Right cardiac atrium (tissue), 5 donors: ENCODE results near the gene PRMT7. TPM values are rescaled to one million over a fixed set of nuclear protein-coding genes. Genes with fewer than 3 reads are reported as not detected.

Experiments used
- ATAC-seq, 2 donors: fragments of 200-7000 bp; cut with Tn5 transposase; one replicate each; pipeline versions ENCODE4 v1.8.0 to v1.9.1; 2020; ENCODE audit warnings: moderate library complexity in 2 of 2, mild to moderate bottlenecking in 1 of 2
- DNase-seq, 3 donors: peaks; one replicate each; pipeline ENCODE4 v3.0.0-alpha.2; 2020
- H3K27ac ChIP-seq: one replicate; pipeline ENCODE4 v1.5.1; 2013; ENCODE audit warnings: mild to moderate bottlenecking, low read length, control low read depth, moderate library complexity
- H3K27me3 ChIP-seq: one replicate; pipeline ENCODE4 v1.6.1; 2013; ENCODE audit not compliant: control insufficient read depth, insufficient read depth
- H3K4me1 ChIP-seq: one replicate; pipeline ENCODE4 v1.6.1; 2013; ENCODE audit warnings: low read length; ENCODE audit not compliant: control insufficient read depth, insufficient read depth
- H3K4me3 ChIP-seq: one replicate; pipeline ENCODE4 v1.5.1; 2013; ENCODE audit warnings: low read length, control low read depth
- H3K9me3 ChIP-seq: one replicate; pipeline ENCODE4 v1.6.1; 2013; ENCODE audit warnings: low read length; ENCODE audit not compliant: control insufficient read depth
- WGBS: extraction: QIAGEN DNeasy Blood & Tissue Kit; methylation state at CpG from one replicate; pipeline ENCODE4 v1.1.7; 2013; 5-methylcytosine and 5-hydroxymethylcytosine counted together
- intact Hi-C, 4 donors: fragments of 100-400 bp; cut with DNase I; formaldehyde crosslinking; loops; one replicate each; pipeline versions ENCODE4 v1.11.0 to v1.14.0; 2022 to 2023
- polyA plus RNA-seq: library from polyadenylated mRNA; stranded (reverse); fragments of 200-250 nt; gene quantifications from one replicate; pipeline ENCODE4 v1.2.3, GENCODE V29; 2013
- total RNA-seq, 4 donors: library from RNA; stranded (reverse); fragmentation: NEBNext Ultra II Directional; extraction: Animal tissue kit (Norgen Biotek cat#: 25700); gene quantifications; one replicate each; pipeline ENCODE4 v1.2.1, GENCODE V29; 2021
- donor health status: healthy with polysubstance abuse.
- donor health status: DM: no; HTN: yes; CAD: no.
- donor health status: DM: no; HTN: no; CAD: no.
- donor health status: DM: no; HTN: yes; CAD: no; lungs with severe emphysema.
- donor health status: DM: yes; HTN: yes; CAD: no.

PRMT7 gene
- total and polyA plus RNA-seq, 5 donors: 20.8 to 34.7 (median 34.5) TPM

DNA sequence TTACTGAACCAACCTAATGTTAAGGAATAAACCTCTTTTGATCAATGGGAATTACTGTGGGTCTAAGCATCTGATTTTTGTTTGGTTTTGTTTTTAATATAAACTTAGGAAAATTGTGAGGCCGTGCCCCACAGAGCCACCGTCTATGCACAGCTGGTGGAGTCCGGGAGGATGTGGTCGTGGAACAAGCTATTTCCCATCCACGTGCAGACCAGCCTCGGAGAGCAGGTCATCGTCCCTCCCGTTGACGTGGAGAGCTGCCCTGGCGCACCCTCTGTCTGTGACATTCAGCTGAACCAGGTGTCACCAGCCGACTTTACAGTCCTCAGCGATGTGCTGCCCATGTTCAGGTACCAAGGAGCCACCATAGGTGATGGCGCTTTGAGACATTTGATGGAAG is 28.4 kb downstream of the PRMT7 start:
- Histone ChIP-seq H3K27ac (no peak overlapping the region), H3K4me3 (no peak overlapping the region), H3K4me1 (no peaks in the 10 kb centered on the region), H3K27me3 (no peaks in the 10 kb centered on the region), H3K9me3 (no peaks in the 10 kb centered on the region)
- no peak for ATAC-seq
- intact Hi-C loops: no loop called here
- 92% methylated on average over 13 of the region's 13 CpGs for WGBS
- no peak for DNase-seq

GRCh38 chr16:68342620-68343019 is 31.8 kb downstream of the PRMT7 start:
- Histone ChIP-seq H3K4me1 (no peaks in the 10 kb centered on the region), H3K27ac (no peak overlapping the region), H3K27me3 (no peaks in the 10 kb centered on the region), H3K4me3 (no peak overlapping the region), H3K9me3 (no peaks in the 10 kb centered on the region)
- no peak for DNase-seq
- no peak for ATAC-seq
- intact Hi-C loops: no loop called here
- WGBS: 90% methylated on average over 7 of the region's 7 CpGs

GRCh38 chr16:68343137-68343536 is 32.3 kb downstream of the PRMT7 start:
- no peak overlapping the region for H3K4me3 ChIP-seq
- no peaks in the 10 kb centered on the region for H3K9me3 ChIP-seq
- no peak for DNase-seq
- no peak overlapping the region for H3K27ac ChIP-seq
- intact Hi-C loops: no loop called here
- H3K27me3 ChIP-seq: no peaks in the 10 kb centered on the region
- H3K4me1 ChIP-seq: no peaks in the 10 kb centered on the region
- 96% methylated on average over 7 of the region's 7 CpGs for WGBS
- no peak for ATAC-seq

DNA sequence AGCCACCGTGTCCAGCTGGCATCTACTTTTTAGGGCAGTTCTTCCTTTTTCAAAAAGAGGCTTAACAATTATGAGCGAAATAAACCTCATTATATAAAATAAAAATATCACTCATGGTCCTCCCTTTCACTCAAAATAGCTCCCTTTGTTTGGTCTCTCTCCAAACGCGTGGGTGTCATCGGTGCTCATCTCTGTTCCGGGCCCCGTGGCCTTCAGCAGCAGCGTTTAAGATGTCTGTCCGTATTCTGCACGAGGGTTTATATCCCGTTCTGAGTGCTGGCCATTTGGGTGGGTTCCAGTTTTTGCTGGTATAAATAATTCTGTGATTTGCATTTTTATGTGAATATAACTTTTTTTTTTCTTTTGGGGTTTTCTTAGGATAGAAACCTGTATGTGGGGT is 33.4 kb downstream of the PRMT7 start:
- peak in 1 of 2 donors; percentile 53 for ATAC-seq

DNA sequence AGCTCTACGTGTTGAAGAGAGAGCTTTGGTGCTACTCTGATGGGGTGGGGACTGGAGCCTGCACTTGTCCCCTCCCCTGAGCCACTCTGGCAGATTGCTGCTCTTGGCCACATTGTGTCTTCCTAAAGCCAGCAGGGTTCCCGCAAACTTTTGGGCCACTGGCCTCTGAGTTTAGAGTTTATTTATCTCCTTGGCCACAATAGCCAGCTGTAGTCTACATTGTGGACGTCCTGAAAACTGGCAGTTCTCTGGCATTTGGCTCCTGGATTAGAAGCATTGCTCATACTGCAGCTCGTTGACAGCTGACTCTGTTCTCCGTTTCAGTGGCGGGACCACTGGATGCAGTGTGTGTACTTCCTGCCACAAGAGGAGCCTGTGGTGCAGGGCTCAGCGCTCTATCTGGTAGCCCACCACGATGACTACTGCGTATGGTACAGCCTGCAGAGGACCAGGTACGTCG is 34.6 kb downstream of the PRMT7 start:
- DNase-seq: no peak
- intact Hi-C loops: no loop called here

More for the DNA sequence above, 33.4 kb downstream of the PRMT7 start:
- no peaks in the 10 kb centered on the region for H3K4me1 ChIP-seq
- intact Hi-C loops: no loop called here
- H3K4me3 ChIP-seq: no peak overlapping the region
- DNase-seq: peak in 1 of 3 donors; percentile 67
- 39% methylated on average over 11 of the region's 11 CpGs for WGBS
- no peaks in the 10 kb centered on the region for H3K27me3 ChIP-seq
- no peaks in the 10 kb centered on the region for H3K9me3 ChIP-seq
- no peak overlapping the region for H3K27ac ChIP-seq

DNA sequence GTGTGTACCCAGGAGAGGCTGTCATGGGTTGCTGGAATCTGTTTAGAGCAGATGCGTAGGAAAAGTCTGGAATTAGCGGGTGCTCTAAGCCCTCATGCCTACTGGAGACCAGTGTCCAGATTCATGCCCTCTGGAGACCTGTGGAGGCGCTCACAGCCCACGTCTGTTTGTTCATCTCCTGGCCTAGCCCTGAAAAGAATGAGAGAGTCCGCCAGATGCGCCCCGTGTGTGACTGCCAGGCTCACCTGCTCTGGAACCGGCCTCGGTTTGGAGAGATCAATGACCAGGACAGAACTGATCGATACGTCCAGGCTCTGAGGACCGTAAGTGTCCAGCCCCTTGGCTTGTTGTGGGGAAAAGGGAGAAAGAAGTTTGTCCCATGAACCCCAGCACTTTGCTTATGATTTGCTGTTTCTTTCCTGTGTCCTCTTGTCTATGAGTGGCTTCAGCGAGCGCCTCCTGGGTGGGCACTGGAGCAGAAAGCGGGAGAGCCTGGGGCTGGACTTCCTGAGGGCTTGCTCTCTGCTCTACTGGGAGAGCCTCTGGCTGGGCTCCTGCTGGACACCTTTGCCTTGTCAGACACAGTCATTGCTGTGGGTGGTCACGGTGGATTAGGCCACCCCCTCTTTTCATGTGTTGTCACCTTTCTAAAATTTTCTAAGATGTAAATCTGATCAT is 35.3 kb downstream of the PRMT7 start:
- no peaks in the 10 kb centered on the region for H3K9me3 ChIP-seq
- H3K4me3 ChIP-seq: no peak overlapping the region
- intact Hi-C loops: no loop called here
- H3K4me1 ChIP-seq: no peaks in the 10 kb centered on the region
- no peaks in the 10 kb centered on the region for H3K27me3 ChIP-seq
- ATAC-seq (no peak), DNase-seq (no peak)
- H3K27ac ChIP-seq: no peak overlapping the region
- 95% methylated on average over 16 of the region's 16 CpGs for WGBS

More for the DNA sequence above, 34.6 kb downstream of the PRMT7 start:
- Histone ChIP-seq H3K9me3 (no peaks in the 10 kb centered on the region), H3K27me3 (no peaks in the 10 kb centered on the region), H3K4me1 (no peaks in the 10 kb centered on the region), H3K27ac (peak overlapping the region; percentile 38), H3K4me3 (no peak overlapping the region)
- WGBS: 60% methylated on average over 11 of the region's 11 CpGs
- ATAC-seq: peak; percentile 52 to 65

DNA sequence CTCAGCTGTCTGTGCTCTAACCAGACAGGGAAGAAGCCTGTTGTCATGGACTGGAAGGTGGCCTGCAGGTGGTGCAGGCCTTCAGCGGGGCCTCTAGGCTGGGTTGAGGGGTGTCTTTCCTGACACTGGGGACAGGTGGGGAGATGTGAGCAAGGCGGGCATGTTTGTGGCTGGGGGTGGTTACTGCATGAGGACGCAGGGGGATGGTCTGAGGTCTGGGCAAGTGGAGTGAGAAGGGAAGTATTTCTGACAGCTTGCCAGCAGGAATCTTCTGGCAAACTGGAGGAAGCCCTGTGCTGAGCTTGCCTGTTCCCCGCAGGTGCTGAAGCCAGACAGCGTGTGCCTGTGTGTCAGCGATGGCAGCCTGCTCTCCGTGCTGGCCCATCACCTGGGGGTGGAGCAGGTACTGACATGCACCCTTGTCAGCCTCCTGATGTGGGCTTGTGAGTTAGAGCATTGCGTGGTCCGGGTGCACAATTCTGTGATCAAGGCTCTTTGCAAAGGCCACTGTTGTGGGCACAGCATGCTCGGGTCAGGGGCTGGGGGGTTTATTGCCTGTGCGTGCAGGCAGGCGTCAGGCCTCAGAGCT is 36.2 kb downstream of the PRMT7 start:
- no peak overlapping the region for H3K27ac ChIP-seq
- intact Hi-C loops: no loop called here
- no peak overlapping the region for H3K4me3 ChIP-seq
- H3K4me1 ChIP-seq: no peaks in the 10 kb centered on the region
- DNase-seq: no peak
- no peaks in the 10 kb centered on the region for H3K9me3 ChIP-seq
- H3K27me3 ChIP-seq: no peaks in the 10 kb centered on the region
- 90% methylated on average over 12 of the region's 12 CpGs for whole genome bisulfite sequencing
- ATAC-seq: no peak

DNA sequence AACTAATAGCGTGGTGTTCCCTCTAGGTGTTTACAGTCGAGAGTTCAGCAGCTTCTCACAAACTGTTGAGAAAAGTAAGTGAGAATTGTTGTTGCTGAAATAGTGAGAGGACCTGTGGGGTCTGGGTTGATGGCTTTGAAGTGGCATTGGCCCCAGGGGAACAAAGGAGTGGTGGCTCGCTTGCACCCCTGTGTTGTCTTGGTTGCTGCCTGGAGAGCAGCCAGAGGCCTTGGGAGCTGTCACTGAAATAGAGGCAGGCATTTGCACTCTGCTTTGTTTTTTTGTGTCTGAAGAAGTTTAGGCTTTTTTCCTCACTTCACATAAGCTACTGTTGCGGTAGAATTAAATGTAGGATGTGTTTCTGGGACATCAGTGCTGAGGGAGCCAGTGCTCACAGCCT is 36.8 kb downstream of the PRMT7 start:
- no peak for DNase-seq
- intact Hi-C loops: no loop called here
- WGBS: 80% methylated on average over 4 of the region's 4 CpGs
- Histone ChIP-seq H3K27ac (no peak overlapping the region), H3K27me3 (no peaks in the 10 kb centered on the region), H3K4me3 (no peak overlapping the region), H3K9me3 (no peaks in the 10 kb centered on the region), H3K4me1 (no peaks in the 10 kb centered on the region)
- no peak for ATAC-seq

DNA sequence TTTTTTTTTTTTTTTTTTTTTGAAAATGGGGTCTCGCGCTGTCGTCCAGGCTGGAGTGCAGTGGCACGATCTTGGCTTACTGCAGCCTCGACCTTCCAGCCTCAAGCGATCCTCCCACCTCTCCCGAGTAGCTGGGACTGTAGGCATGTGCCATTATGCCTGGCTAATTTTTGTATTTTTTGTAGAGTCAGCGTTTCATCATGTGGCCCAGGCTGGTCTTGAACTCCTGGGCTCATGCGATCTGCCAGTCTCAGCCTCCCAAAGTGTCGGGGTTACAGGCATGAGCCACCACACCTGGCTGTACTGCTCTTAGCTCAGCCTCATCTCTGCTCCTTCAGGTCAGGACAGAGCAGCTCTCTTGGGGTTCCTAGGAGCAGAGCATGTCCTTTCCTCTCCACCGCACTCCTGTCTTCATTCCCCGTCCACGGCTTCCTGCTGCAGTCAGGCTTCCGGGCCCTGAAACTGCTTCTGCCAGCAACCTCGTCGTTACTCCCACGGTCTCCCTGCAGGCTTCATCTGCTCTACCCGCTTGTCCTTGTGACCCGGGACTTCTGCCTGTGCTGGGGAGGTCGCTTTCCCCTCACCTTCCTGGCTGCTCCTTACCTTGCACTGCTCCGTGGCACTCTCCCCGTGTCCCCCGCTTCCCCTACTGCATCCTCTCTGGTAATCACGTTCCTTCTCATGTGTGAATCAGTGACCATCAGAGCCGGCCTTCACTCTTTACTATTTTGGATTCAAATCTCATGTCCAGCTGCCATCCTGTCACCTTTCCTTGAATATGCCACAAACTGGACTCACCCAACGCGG is 38.0 kb downstream of the PRMT7 start:
- H3K4me1 ChIP-seq: no peaks in the 10 kb centered on the region
- no peaks in the 10 kb centered on the region for H3K27me3 ChIP-seq
- 88% methylated on average over 27 of the region's 27 CpGs for WGBS
- H3K27ac ChIP-seq: no peak overlapping the region
- no peak for DNase-seq
- intact Hi-C loops: no loop called here
- no peak for ATAC-seq
- H3K9me3 ChIP-seq: no peaks in the 10 kb centered on the region
- no peak overlapping the region for H3K4me3 ChIP-seq

DNA sequence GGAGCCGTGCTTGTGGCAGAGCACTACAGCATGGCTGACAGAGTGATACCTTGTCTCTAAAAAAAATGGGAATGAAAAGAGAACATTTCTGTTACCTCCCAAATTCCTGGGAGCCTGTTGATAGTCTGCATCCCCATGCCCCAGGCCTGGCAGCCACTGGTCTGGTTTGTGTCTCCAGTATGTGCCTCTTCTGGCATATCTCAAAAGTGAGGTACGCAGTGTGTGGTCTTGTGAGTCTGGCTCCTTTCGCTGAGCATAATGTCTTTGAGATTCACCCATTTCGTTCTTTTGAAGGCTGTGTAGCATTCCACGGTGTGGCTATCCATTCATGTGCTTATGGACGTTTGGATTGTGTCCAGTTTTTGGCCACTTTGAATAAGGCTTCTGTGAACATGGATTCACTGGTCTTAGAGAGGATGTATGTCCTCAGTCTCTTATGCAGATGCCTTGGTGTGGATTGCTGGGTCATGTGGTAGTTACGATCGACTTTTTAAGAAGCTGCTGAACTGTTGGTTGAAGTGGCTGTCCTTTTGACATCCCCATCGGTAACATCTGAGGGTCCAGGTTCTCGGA is 39.1 kb downstream of the PRMT7 start:
- ATAC-seq (no peak), DNase-seq (no peak)
- no peaks in the 10 kb centered on the region for H3K9me3 ChIP-seq
- H3K27me3 ChIP-seq: no peaks in the 10 kb centered on the region
- H3K4me1 ChIP-seq: no peaks in the 10 kb centered on the region
- no peak overlapping the region for H3K4me3 ChIP-seq
- intact Hi-C loops: no loop called here
- H3K27ac ChIP-seq: no peak overlapping the region
- 92% methylated on average over 10 of the region's 10 CpGs for WGBS

DNA sequence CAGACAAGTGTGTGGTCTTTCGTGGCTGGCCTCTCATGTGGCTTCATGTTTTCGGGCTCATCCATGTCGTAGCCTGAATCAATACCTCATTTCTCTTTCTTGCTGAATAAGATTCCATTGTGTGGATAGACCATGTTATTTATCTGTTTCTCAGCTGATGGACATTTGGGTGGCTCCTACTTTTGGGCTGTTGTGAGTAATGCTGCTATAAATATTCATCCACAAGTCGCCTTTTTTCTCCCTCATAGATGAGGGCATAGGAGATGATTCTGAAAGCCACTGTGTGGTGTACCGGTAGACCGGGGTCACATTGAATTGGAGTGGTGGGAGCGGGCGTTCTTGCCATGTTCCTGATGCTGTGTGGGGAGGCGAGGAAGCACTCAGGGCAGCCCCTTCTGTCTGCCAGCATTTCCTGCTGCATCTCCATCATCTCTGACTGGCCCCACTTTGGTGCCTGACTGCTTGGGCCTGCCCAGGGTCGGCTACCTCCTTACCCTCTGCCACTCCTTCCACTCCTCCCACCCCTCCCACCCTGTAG is 40.1 kb downstream of the PRMT7 start:
- Histone ChIP-seq H3K9me3 (no peaks in the 10 kb centered on the region), H3K27ac (no peak overlapping the region), H3K4me3 (no peak overlapping the region), H3K4me1 (no peaks in the 10 kb centered on the region), H3K27me3 (no peaks in the 10 kb centered on the region)
- no peak for ATAC-seq
- WGBS: 92% methylated on average over 10 of the region's 10 CpGs
- DNase-seq: no peak
- intact Hi-C loops: no loop called here
